GM23338 (cell line): ENCODE results near the gene SZT2. TPM values are rescaled to one million over a fixed set of nuclear protein-coding genes. Genes with fewer than 3 reads are reported as not detected.

Experiments used
- CREB1 ChIP-seq: fragments of 250-450 bp; sonication (Bioruptor Pico); IDR thresholded peaks from 2 replicates; pipeline ENCODE4 v1.5.0; 2020; ENCODE audit warnings: low read depth, mild to moderate bottlenecking, moderate library complexity
- ETS1 ChIP-seq: IDR thresholded peaks from 2 replicates; pipeline ENCODE4 v1.6.1; 2016; ENCODE audit warnings: antibody characterized with exemption
- EZH2phosphoT487 ChIP-seq: fragments of 200-600 bp; sonication (generic); IDR thresholded peaks from one replicate; pipeline ENCODE4 v1.8.1; 2018; ENCODE audit warnings: antibody characterized with exemption; ENCODE audit not compliant: unreplicated experiment
- JUNB ChIP-seq: IDR thresholded peaks from one replicate; pipeline ENCODE4 v1.6.1; 2016; ENCODE audit warnings: antibody characterized with exemption; ENCODE audit not compliant: unreplicated experiment
- POLR2AphosphoS5 ChIP-seq: IDR thresholded peaks from 2 replicates; pipeline ENCODE4 v1.6.1; 2016; ENCODE audit warnings: antibody characterized with exemption, low read depth
- REST ChIP-seq: IDR thresholded peaks from one replicate; pipeline ENCODE4 v1.6.1; 2018; ENCODE audit warnings: antibody characterized with exemption; ENCODE audit not compliant: unreplicated experiment
- ZNF462 ChIP-seq: fragments of 250-450 bp; sonication (Bioruptor Pico); IDR thresholded peaks from 2 replicates; pipeline ENCODE4 v1.5.0; 2020; ENCODE audit warnings: mild to moderate bottlenecking, moderate library complexity
- polyA plus RNA-seq: library from polyadenylated mRNA; unstranded; fragments of >200 nt; fragmentation: Nextera tagmentation; extraction: Ambion mirVana; gene quantifications from 2 replicates; pipeline ENCODE4 v1.2.1, GENCODE V29; 2016
- total RNA-seq: library from RNA; depleted of rRNA; stranded (reverse); fragments of >200 nt; shearing (Covaris generic); gene quantifications from 2 replicates; pipeline ENCODE4 v1.2.3, GENCODE V29; 2014

Gene SZT2
- total and polyA plus RNA-seq, 2 experiments from 2014 or later: 4.1 to 16.1 TPM

- TF ChIP-seq ZNF462 (CRISPR knock-in tag) (no peak), REST (no peak), CREB1 (CRISPR knock-in tag) (no peak), JUNB (no peak), EZH2phosphoT487 (no peak), ETS1 (no peak), POLR2AphosphoS5 (no peak)
These were observed 38.2 kb downstream of the SZT2 start (continued) for GRCh38 chr1:43427941-43428340.
